HG03175 (cell line): ENCODE results near the gene TRABD2A.

Experiments used
- ATAC-seq: cut with Tn5 transposase; IDR thresholded peaks from one replicate; pipeline ENCODE4 v1.9.1; 2021; ENCODE audit warnings: mild to moderate bottlenecking, moderate library complexity; ENCODE audit not compliant: unreplicated experiment

TRABD2A gene

DNA sequence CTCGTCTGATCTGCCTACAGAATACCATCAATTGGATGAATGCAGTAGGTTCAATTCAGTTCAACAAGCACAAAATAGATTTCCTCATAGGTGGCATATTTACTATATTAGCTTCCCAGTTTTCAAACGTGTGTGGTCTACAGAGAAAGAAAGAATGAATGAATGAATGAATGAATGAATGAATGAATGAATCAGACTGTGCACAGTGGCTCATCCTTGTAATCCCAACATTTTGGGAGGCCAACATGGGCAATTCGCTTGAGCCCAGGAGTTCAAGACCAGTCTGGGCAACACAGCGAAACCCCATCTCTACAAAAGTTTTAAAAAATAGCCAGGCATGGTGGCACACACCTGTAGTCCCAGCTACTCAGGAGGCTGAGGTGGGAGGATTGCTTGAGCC lies 94.9 kb downstream of the TRABD2A start:
- ATAC-seq = no peak

DNA sequence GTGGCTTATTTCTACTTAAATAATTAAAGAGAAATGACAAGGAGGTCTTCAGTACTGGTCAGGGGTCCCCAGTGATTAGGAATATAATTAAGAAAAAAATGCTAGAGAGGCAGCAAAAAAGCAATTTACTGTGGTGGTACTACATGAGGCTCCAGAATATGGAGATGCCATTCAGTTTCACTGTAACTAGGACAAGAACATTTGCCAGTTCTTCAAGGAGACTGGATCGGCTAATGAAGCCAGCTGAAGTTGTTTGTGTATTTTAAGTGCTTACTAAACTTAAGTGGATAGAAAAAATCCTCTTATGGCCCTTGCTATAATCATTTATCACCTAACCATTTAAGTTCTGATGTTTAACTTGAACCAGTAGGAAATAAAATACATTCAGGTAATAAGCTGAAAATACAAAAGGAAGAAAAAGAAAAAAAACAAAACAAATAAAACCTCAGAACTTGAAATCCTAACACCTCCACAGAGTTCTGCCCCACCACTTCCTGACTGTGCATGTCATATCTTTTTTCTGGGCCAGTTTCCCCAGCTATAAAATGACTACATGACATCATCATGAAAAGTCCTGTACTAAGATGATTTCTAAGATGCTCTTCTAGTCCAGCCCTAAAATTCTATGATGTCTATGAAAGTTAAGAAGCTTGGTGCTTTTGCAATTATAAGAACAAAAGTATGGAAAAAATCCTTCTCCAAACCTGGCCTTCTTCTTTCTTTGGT lies 98.0 kb downstream of the TRABD2A start:
- ATAC-seq = peak; percentile 50

DNA sequence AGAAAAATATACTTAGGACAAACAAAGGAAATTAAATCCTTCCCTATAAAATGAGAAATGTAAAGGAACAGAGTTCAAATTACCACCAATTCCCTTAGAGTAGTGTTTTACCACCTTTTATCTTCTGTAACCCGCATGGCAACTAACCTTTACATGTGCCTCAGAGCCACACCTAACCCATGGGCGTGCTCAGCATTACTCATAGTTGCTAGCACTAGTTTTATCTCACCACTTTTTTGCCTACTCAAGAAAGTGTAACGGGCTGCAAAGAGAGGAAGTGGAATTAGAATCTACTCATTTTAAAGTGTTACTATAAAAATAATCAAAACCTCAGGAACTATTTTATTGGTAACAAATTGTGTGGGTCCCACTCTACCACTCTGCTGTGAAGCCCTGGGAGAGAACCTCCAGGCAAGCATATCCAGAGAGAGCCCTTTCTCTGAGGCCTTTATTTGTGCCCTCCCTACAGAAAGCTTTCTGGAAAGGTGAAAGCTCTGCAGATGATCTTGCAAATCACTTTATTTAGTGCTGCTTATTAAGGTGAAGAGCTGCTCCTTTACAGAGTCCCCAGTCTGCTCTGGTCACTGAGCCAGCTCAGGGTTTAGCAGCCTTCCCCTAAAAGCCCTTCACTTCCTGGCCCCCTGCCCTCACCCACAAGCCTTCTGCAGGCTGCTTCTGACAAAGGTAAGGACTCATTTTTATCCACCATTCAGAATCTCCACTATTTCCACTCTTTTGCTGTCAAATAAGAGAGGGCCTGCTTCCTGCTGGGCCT lies 98.8 kb downstream of the TRABD2A start:
- ATAC-seq = peak; percentile 91

DNA sequence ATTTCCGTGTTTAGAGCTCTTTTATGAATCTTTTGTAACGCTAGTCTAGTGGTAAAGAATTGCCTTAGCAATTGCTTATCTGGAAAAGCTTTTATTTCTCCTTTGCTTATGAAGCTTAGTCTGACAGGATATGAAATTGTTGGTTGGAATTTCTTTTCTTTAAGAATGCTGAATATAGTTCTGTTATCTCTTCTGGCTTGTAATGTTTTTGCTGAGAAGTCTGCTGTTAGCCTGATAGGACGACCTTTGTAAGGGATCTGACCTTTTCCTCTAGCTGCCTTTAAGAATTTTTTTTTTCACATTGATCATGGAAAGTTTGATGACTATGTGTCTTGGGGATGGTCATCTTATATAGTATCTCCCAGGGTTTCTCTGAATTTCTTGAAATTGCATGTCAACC lies 101.1 kb downstream of the TRABD2A start:
- no peak for ATAC-seq

DNA sequence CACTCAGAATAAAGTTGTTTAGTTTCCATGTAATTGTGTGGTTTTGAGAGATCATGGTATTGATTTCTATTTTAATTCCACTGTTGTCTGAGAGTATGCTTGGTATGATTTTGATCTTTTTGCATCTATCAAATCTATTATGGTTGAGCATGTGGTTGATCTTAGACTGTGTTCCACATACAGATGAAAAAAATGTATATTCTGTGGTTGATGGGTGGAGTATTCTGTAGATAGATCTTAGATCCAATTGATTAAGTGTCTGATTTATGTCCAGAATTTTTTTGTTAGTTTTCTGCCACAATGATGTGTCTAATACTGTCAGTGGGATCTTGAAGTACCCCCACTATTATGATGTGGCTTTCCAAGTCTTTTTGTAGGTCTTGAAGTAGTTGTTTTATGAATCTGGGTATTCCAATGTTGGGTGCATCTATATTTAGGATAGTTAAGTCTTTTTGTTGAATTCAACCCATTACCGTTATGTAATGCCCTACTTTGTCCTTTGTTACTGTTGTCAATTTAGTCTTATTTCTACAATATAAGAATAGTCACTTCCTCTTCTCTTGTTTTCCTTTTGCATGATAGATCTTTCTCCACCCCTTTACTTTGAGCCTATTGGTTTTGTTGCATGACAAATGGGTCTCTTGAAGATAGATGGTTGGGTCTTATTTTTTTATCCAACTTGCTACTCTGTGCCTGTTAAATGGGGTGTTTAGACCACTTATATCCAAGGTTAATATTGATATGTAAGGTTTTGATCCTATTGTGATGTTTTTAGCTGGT lies 101.8 kb downstream of the TRABD2A start:
- no peak for ATAC-seq

DNA sequence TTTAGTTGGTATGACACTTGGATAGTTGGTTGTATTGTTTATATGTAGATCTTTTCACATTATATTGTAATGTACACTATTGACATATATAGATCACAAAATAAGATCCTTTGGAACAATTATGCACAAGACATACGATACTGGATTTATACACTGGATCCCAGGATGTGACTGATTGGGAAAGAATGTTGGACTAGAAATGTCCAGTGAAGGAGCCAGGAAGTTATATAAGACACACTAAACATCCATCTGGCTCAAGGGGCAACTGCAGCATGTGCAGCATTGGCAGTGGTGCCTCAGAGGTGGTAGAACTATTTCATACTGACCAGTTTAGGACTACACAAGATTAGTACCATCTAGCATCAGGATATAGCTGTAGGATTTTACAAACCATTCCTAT lies 104.9 kb downstream of the TRABD2A start:
- ATAC-seq = no peak

DNA sequence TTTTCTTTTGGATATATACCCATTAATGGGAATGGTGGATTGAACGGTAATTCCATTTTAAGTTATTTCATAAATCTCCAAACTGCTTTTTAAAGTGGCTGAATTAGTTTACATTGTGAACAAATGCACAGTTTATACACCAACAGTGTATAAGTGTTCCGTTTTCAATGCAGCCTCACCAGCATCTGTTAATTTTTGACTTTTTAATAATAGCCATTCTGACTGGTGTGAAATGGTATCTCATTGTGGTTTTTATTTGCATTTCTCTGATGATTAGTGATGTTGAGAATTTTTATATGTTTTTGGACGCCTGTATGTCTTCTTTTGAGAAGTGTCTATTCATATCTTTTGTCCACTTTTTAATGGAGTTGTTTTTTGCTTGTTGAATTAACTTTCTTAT lies 107.3 kb downstream of the TRABD2A start:
- ATAC-seq = peak; percentile 74
